GM13977 (cell line): ENCODE measurements around the gene CASK.

Source experiments
- DNase-seq: peaks from one replicate; pipeline ENCODE4 v3.0.0; 2012; ENCODE audit warnings: low spot score
- CTCF ChIP-seq: IDR thresholded peaks from 2 replicates; pipeline ENCODE4 v1.5.1; 2012; ENCODE audit warnings: mild to moderate bottlenecking, control low read depth; ENCODE audit not compliant: insufficient read depth; ENCODE audit errors: extremely low read depth, missing control alignments
- in situ Hi-C: fragments of 300-500 bp; cut with MboI; formaldehyde crosslinking; loops from one replicate; pipeline ENCODE4 v1.12.0; 2022; ENCODE audit warnings: low sequenced_read_pairs, low pct_unique_long_range_greater_than_20kb, mixed read lengths, inconsistent platforms; ENCODE audit not compliant: unreplicated experiment

CASK gene

DNA sequence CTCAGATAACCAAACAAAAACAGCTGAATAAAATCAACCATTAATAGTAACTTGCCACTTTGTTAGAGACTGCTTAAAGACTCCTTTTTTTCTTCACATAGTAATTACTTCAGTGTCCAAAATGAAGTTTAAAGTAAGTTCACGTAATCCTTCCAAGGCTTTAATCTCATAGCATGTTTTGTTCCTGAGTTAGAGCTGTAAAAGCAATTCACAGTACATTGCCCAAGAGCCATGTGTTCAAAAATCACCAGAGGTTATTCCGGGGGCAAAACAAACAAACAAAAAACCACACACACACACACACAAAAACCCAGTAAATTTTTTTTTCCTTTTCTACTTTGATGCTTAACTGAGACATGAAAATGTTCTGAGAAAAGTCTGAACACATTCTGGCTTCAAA, 193.3 kb downstream of the CASK start:
- DNase-seq: no peak
- in situ Hi-C loops: no loop called here

GRCh38 chrX:41728125-41728524, 195.2 kb downstream of the CASK start:
- TF ChIP-seq CTCF: no peak
- in situ Hi-C loops: no loop called here
- DNase-seq: no peak

More for the DNA sequence above, 193.3 kb downstream of the CASK start:
- no peak for TF ChIP-seq CTCF

DNA sequence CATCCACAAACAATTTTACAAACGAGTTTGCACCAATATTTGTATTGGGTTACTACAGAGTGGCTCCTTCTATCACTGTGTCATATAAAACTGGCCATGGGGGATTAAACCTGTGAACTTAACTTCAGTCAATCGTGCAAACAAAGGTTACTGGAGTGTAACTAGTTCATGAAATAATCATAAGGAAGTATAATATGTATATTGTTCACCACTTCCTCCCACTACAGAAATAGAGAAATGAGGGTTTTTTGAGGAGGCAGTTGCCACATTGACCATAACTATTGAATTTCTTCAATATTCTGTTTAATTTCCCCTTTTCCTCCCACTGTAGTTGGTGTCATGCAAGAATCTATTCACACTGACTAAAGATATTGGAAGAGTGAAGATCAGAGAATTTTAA, 199.5 kb downstream of the CASK start, which contains the start of gene GPR82:
Gene GPR82 (plus strand): TSS at position 356 of the 400 bp plus-strand sequence. CDS start 2,846 bp downstream, outside the sequence.
- no peak for TF ChIP-seq CTCF
- no peak for DNase-seq
- in situ Hi-C loops: no loop called here

DNA sequence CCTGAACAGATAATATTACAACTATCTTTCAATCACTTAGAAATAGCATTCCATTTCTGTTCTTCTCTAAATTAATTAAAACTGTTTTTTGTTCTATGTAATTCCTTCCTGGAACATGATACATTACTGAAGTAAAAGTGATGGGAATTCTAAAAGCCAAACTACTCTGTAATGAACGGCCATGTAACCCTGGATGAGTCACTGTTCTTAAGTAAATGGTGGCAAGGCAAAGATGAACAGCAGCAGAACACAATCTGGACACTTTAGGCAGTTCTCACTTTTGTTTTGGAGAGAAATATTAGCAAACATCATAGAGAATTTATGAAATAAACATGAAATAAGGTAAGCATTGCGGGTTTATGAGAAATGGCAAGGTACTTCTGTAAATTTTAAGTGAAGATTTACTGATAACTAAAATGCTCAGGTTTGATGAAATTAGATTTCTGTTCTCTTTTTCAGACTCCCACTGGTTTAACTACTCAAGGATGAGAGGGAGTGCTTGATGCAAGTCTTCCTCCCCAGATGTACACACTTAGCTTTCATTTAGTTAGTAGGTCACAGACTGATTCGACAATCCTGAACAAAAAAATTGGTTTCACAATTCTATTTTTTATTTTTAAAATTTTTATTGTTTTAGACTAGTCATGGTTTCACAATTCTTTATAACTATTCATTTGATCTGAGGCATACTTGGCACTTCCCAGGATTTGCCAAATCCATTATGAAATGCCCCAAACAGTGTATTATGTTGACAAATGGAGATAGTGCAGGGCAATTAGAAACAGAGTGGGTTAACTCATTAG, 200.3 kb downstream of the CASK start:
- in situ Hi-C loops: no loop called here
- TF ChIP-seq CTCF: no peak

GRCh38 chrX:41722214-41722613, 201.1 kb downstream of the CASK start:
- in situ Hi-C loops: no loop called here
- TF ChIP-seq CTCF: no peak
- no peak for DNase-seq

More for the DNA sequence above, 200.3 kb downstream of the CASK start:
- DNase-seq: no peak

DNA sequence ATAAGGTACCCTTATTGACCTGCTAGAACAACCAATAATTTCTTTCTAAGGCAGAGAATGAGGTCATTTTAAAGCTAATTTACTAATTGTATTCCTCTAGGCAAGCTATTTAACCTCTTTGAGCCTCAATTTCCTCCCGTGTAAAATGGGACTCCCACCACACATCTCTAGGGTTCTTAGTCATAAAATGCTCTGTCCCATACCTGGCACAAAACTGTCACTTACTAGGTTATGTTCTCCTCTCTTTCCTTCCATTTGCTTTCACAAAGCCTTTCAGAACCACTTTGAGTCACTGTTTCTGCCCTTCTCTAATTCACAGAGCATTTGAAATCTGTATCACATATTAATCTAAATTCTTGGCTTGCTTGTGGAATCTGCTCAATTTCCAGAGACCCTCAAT, 201.8 kb downstream of the CASK start:
- TF ChIP-seq CTCF: no peak
- no peak for DNase-seq
- in situ Hi-C loops: no loop called here
